CD4-positive, alpha-beta memory T cell (primary cell): Measurements from ENCODE around the gene PRR23B. TPM values are rescaled to one million over a fixed set of nuclear protein-coding genes. Genes with fewer than 3 reads are reported as not detected.

Experiments
- CTCF ChIA-PET: fragments of 350-600 bp; sonication (Branson Sonifier 250); formaldehyde crosslinking; loops from one replicate; lab custom pipeline; 2021; ENCODE audit warnings: inconsistent platforms; ENCODE audit not compliant: partially characterized antibody; lab: Charles Lee
- POLR2A ChIA-PET: fragments of 350-600 bp; sonication (Branson Sonifier 250); formaldehyde crosslinking; loops from one replicate; lab custom pipeline; 2021; ENCODE audit not compliant: partially characterized antibody; lab: Charles Lee
- DNase-seq, 5 donors: peaks; one replicate each; pipeline versions ENCODE4 v3.0.0 to v3.0.0-alpha.2; 2020 to 2022; ENCODE audit warnings: mixed read lengths in 1 of 5
- H3K27ac ChIP-seq: one replicate; pipeline ENCODE4 v1.7.0; 2013; ENCODE audit warnings: low read depth, low read length
- H3K27me3 ChIP-seq: 2 replicates; pipeline ENCODE4 v1.7.0; 2013; ENCODE audit warnings: mild to moderate bottlenecking, low read length, moderate library complexity; ENCODE audit not compliant: insufficient read depth
- H3K36me3 ChIP-seq: 2 replicates; pipeline ENCODE4 v1.7.0; 2013; ENCODE audit warnings: mild to moderate bottlenecking, low read length, moderate library complexity; ENCODE audit not compliant: insufficient read depth
- H3K4me1 ChIP-seq: 2 replicates; pipeline ENCODE4 v1.7.0; 2013; ENCODE audit warnings: mild to moderate bottlenecking, low read length, moderate library complexity; ENCODE audit not compliant: insufficient read depth
- H3K4me3 ChIP-seq, 2 donors: one replicate each; pipeline ENCODE4 v1.7.0; 2013; ENCODE audit warnings: low read length in 2 of 2, mild to moderate bottlenecking in 1 of 2
- H3K9me3 ChIP-seq, 2 donors: one replicate each; pipeline ENCODE4 v1.7.0; 2013; ENCODE audit warnings: low read length in 2 of 2, control low read depth in 1 of 2; ENCODE audit not compliant: control insufficient read depth in 1 of 2
- H3K27ac Mint-ChIP-seq, 7 donors: one replicate each; pipeline ENCODE4 v1.8.0; 2020 to 2021; ENCODE audit warnings: mixed read lengths in 7 of 7, mild to moderate bottlenecking in 6 of 7, inconsistent platforms in 3 of 7, moderate library complexity in 3 of 7
- H3K27me3 Mint-ChIP-seq, 2 donors: one replicate each; pipeline ENCODE4 v1.8.0; 2020 to 2021; ENCODE audit warnings: mixed read lengths in 2 of 2
- H3K36me3 Mint-ChIP-seq, 2 donors: one replicate each; pipeline ENCODE4 v1.8.0; 2020 to 2021; ENCODE audit warnings: mixed read lengths in 2 of 2, inconsistent platforms in 1 of 2, mild to moderate bottlenecking in 1 of 2
- H3K4me1 Mint-ChIP-seq, 4 donors: one replicate each; pipeline ENCODE4 v1.8.0; 2020 to 2021; ENCODE audit warnings: mixed read lengths in 4 of 4, mild to moderate bottlenecking in 1 of 4
- H3K4me3 Mint-ChIP-seq, 8 donors: one replicate each; pipeline ENCODE4 v1.8.0; 2020 to 2021; ENCODE audit warnings: mixed read lengths in 8 of 8, mild to moderate bottlenecking in 7 of 8, moderate library complexity in 6 of 8, inconsistent platforms in 3 of 8
- H3K9me3 Mint-ChIP-seq, 8 donors: one replicate each; pipeline ENCODE4 v1.8.0; 2020 to 2021; ENCODE audit warnings: mixed read lengths in 8 of 8, mild to moderate bottlenecking in 5 of 8, inconsistent platforms in 3 of 8, moderate library complexity in 1 of 8
- intact Hi-C: fragments of 100-400 bp; cut with micrococcal nuclease; formaldehyde crosslinking; loops from one replicate; pipeline ENCODE4 v1.15.1; 2023
- polyA plus RNA-seq, 2 donors: library from polyadenylated mRNA; unstranded; fragments of 300-500 nt; fragmentation: Illumina TruSeq; gene quantifications; one replicate each; pipeline ENCODE4 v1.2.3, GENCODE V29; 2021
- total RNA-seq, 2 experiments: library from RNA; stranded (reverse); gene quantifications; one replicate each; pipeline ENCODE4 v1.2.3, GENCODE V29; 2021

Gene PRR23B
- total and polyA plus RNA-seq, 4 experiments from 2014 or later = not detected

DNA sequence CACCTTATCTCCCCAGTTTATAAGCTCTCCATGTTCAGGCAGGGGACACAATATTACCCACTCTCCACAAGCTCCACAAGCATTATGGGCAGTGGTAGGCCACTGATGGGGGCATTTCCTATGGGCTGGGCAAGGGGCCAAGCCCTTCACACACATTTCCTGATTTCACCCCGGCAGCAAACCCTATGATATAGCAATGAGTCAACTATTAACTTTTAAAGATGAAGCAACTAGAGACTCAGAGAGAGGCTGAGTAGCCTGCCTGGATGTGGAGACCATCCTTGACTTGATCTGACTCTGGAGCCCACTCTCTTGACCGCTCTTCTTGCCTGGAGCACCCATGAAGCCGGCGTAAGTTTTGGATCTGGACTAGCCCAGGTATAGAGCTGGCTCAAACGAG, 46.3 kb downstream of the PRR23B start:
- Mint-ChIP-seq H3K4me3 (no peak overlapping the region), H3K27ac (no peak overlapping the region), H3K4me1 (no peaks in the 10 kb centered on the region), H3K27me3 (peaks cover 18 to 21% of the 10 kb centered on the region in 2 donors), H3K9me3 (peaks cover 0 to 4% (median 0%) of the 10 kb centered on the region in 8 donors), H3K36me3 (no peaks in the 10 kb centered on the region)
- Histone ChIP-seq H3K27ac (no peak overlapping the region), H3K4me1 (no peaks in the 10 kb centered on the region), H3K9me3 (no peaks in the 10 kb centered on the region), H3K36me3 (no peaks in the 10 kb centered on the region), H3K4me3 (no peak overlapping the region), H3K27me3 (no peaks in the 10 kb centered on the region)
- intact Hi-C loops = no loop called here
- ChIA-PET CTCF (no interaction called here), POLR2A (no interaction called here)
- no peak for DNase-seq

DNA sequence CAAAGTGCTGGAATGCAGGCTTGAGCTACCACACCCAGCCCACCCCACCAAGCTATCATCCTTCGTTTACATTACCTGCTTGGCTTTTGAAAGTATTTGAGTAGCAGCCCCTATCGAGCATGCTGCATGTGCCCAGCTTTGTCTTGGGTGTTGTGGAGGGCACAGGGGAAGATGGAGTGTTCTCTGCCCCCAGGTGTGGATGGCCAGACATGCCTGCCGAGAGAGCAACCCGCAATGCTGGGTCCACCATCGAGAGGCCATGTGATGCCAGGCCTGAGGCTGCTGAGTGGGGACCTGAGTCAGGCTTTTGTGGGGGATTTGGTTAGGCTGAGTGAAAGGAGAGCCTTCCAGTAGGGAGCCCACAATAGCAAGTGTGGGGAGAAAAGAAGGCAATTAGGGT, 47.8 kb downstream of the PRR23B start:
- ChIA-PET CTCF (no interaction called here), POLR2A (no interaction called here)
- no peak overlapping the region for H3K4me3 ChIP-seq
- Mint-ChIP-seq H3K27me3 (peaks cover 21 to 24% of the 10 kb centered on the region in 2 donors), H3K9me3 (peaks cover 0 to 4% (median 0%) of the 10 kb centered on the region in 8 donors), H3K36me3 (no peaks in the 10 kb centered on the region), H3K4me3 (no peak overlapping the region), H3K27ac (no peak overlapping the region), H3K4me1 (no peaks in the 10 kb centered on the region)
- no peaks in the 10 kb centered on the region for H3K36me3 ChIP-seq
- H3K27me3 ChIP-seq = no peaks in the 10 kb centered on the region
- intact Hi-C loops = no loop called here
- no peak overlapping the region for H3K27ac ChIP-seq
- DNase-seq = no peak
- H3K9me3 ChIP-seq = no peaks in the 10 kb centered on the region
- no peaks in the 10 kb centered on the region for H3K4me1 ChIP-seq

DNA sequence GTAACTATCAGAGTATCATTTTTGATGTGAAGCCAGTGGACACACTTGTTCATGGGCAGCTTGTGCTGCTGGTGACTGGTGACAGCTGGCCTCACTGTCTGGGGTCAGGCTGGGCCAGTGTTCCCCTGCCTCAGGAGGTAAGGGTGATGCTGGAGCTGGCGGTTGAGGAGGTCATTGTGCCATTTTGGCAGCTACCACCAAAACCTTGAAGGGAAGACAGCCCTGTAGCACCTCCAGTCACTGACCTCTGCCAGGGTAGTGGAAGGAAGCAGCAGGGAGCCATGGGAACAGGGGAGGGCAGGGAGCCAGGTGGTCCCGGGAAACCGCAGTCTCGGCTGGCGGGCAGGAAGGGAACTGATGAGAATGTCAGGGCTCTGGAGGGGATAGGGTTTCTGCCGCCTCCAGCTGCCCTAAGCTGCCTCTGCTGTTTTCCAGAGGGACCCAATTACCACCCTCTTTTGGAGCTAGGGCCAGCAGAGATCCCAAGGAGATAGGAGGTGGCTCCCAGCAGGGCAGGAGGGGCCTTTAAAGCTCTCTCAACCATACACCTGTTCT, 48.9 kb downstream of the PRR23B start:
- intact Hi-C loops = no loop called here
- H3K4me3 Mint-ChIP-seq = no peak overlapping the region

More for the DNA sequence above, 48.9 kb downstream of the PRR23B start:
- no peaks in the 10 kb centered on the region for H3K36me3 ChIP-seq
- CTCF ChIA-PET = interaction anchor here (1.1 kb wide), 1 partner anchor 49 kb away, joined by 5 read pairs; no protein-coding TSS in a partner anchor
- no peaks in the 10 kb centered on the region for H3K9me3 ChIP-seq
- peaks cover 21 to 27% of the 10 kb centered on the region in 2 donors for H3K27me3 Mint-ChIP-seq
- no peak overlapping the region for H3K4me3 ChIP-seq
- DNase-seq = no peak
- H3K4me1 Mint-ChIP-seq = no peaks in the 10 kb centered on the region
- H3K27ac ChIP-seq = no peak overlapping the region
- no peaks in the 10 kb centered on the region for H3K27me3 ChIP-seq
- no peaks in the 10 kb centered on the region for H3K4me1 ChIP-seq
- POLR2A ChIA-PET = no interaction called here
- H3K36me3 Mint-ChIP-seq = no peaks in the 10 kb centered on the region
- peaks cover 0 to 7% (median 2%) of the 10 kb centered on the region in 8 donors for H3K9me3 Mint-ChIP-seq
- no peak overlapping the region for H3K27ac Mint-ChIP-seq

Other genes starting within 250 kb of the PRR23B start
- gene PIK3CB, start 186.0 kb downstream of the PRR23B start, total RNA-seq = 10 to 100 TPM; 44.8 to 52.1 TPM
- 10 to 100 TPM; 14.4 to 23.9 TPM for gene PIK3CB, start 186.0 kb downstream of the PRR23B start, polyA plus RNA-seq
- gene FOXL2, start 73.8 kb downstream of the PRR23B start, total RNA-seq = not detected
- gene FOXL2, start 73.8 kb downstream of the PRR23B start, polyA plus RNA-seq = not detected
- gene FOXL2NB, start 73.7 kb downstream of the PRR23B start, total RNA-seq = not detected
- gene FOXL2NB, start 73.7 kb downstream of the PRR23B start, polyA plus RNA-seq = under 1 TPM in 1 of 2 donors, not detected in 1; 0.04 TPM
- gene PRR23A, start 14.7 kb downstream of the PRR23B start, total RNA-seq = not detected
- not detected for gene PRR23A, start 14.7 kb downstream of the PRR23B start, polyA plus RNA-seq
- gene PRR23C, start 24.0 kb upstream of the PRR23B start, total RNA-seq = not detected
- gene PRR23C, start 24.0 kb upstream of the PRR23B start, polyA plus RNA-seq = not detected